MM.1S (cell line): ENCODE measurements around the gene SHC3.

Source experiments
- EZH2 ChIP-seq: fragments of 300-600 bp; sonication (generic); optimal IDR thresholded peaks from 2 replicates; pipeline ENCODE3; 2017; ENCODE audit warnings: low read depth, mild to moderate bottlenecking, antibody characterized with exemption, low read length, mixed read lengths
- TF ChIP-seq, protein P1 (sequence below): fragments of 300-600 bp; sonication (generic); IDR thresholded peaks from 2 replicates; pipeline ENCODE4 v1.5.1; 2016; ENCODE audit warnings: antibody characterized with exemption, low read length, mixed read lengths

DNA sequence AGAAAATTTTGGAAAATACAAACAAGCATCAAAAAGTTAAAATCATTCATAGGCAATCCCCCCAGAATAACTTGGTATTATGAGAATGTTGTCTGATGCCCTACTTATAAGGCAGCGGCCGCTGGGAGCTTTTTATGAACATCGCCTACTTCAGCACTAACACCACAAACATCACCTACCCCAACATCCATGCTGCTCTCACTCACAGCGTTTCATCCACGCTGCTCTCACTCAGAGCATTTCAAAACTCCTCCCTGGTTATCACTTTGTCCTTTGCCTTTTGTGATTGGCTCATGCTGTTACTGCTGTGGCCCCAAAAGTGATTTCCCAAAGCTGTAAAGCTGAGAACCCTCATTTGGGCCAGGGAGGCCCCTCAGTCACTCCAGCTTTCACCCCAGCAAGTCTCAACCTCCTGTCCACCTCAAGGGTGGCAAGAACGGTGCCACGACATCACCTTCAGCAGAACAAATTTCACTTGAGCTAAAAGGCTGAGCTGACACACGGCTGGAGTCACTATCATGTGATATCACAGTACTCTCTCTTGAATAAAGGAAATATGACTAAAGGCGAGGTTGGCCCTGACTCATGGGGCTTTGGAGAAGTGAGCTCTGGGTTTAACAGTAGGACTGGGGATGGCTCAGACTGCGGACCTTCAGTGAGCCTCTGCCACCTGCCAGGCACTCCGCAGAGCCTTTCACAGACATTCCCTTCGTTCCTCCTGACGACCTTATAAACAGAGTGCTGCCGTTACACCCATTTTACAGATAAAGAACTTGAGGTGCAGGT, 25.2 kb downstream of the SHC3 start:
- TF ChIP-seq, protein P1, sequence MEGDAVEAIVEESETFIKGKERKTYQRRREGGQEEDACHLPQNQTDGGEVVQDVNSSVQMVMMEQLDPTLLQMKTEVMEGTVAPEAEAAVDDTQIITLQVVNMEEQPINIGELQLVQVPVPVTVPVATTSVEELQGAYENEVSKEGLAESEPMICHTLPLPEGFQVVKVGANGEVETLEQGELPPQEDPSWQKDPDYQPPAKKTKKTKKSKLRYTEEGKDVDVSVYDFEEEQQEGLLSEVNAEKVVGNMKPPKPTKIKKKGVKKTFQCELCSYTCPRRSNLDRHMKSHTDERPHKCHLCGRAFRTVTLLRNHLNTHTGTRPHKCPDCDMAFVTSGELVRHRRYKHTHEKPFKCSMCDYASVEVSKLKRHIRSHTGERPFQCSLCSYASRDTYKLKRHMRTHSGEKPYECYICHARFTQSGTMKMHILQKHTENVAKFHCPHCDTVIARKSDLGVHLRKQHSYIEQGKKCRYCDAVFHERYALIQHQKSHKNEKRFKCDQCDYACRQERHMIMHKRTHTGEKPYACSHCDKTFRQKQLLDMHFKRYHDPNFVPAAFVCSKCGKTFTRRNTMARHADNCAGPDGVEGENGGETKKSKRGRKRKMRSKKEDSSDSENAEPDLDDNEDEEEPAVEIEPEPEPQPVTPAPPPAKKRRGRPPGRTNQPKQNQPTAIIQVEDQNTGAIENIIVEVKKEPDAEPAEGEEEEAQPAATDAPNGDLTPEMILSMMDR, result no peak
- no peak for TF ChIP-seq EZH2
